22Rv1 (cell line): Measurements from ENCODE around the gene PTPN13.

ENCODE experiments used
- CTCF ChIP-seq: fragments of 450-650 bp; IDR thresholded peaks from 2 replicates; pipeline ENCODE4 v1.5.1; 2017; ENCODE audit warnings: mild to moderate bottlenecking
- ZFX ChIP-seq: fragments of 450-650 bp; IDR thresholded peaks from 2 replicates; pipeline ENCODE4 v1.6.1; 2017; ENCODE audit warnings: antibody characterized with exemption, borderline replicate concordance

- TF ChIP-seq CTCF: peak; percentile 50
- no peak for TF ChIP-seq ZFX
Observed at GRCh38 chr4:86855572-86855971, 261.5 kb downstream of the PTPN13 start.
